H1 (cell line): ENCODE results near the gene DPEP2. TPM values are rescaled to one million over a fixed set of nuclear protein-coding genes. Genes with fewer than 3 reads are reported as not detected.

Experiments used
- BRCA1 ChIP-seq: IDR thresholded peaks from 2 replicates; pipeline ENCODE4 v1.6.1; 2012; ENCODE audit warnings: low read depth, low read length, improper control_type of control experiment
- CHD1 ChIP-seq: IDR thresholded peaks from 2 replicates; pipeline ENCODE4 v1.6.1; 2012; ENCODE audit warnings: low read depth, low read length, improper control_type of control experiment
- CREB1 ChIP-seq: IDR thresholded peaks from 2 replicates; pipeline ENCODE4 v1.6.1; 2012; ENCODE audit warnings: inconsistent platforms
- EGR1 ChIP-seq: IDR thresholded peaks from 2 replicates; pipeline ENCODE4 v1.6.1; 2011; ENCODE audit warnings: low read depth, low read length, borderline replicate concordance
- EP300 ChIP-seq, 2 experiments: IDR thresholded peaks; 1 replicate in 1 of 2; 2 replicates in 1 of 2; pipeline ENCODE4 v1.6.1; 2011 to 2012; ENCODE audit warnings: low read depth in 2 of 2, low read length in 2 of 2, mild to moderate bottlenecking in 2 of 2, borderline replicate concordance in 1 of 2, inconsistent platforms in 1 of 2, moderate library complexity in 1 of 2
- JUN ChIP-seq: IDR thresholded peaks from 2 replicates; pipeline ENCODE4 v1.6.1; 2011; ENCODE audit warnings: low read depth, mild to moderate bottlenecking, improper control_type of control experiment, low read length
- RAD21 ChIP-seq, 2 experiments: IDR thresholded peaks in 1 of 2; conservative IDR thresholded peaks in 1 of 2; 2 replicates each; pipeline ENCODE4 v1.6.1; 2011; ENCODE audit warnings: low read depth in 2 of 2, low read length in 2 of 2, improper control_type of control experiment in 1 of 2, inconsistent platforms in 1 of 2, mild to moderate bottlenecking in 1 of 2, moderate library complexity in 1 of 2
- SP1 ChIP-seq: IDR thresholded peaks from 2 replicates; pipeline ENCODE4 v1.6.1; 2011; ENCODE audit warnings: low read depth, low read length
- SP2 ChIP-seq: IDR thresholded peaks from 2 replicates; pipeline ENCODE4 v1.6.1; 2012; ENCODE audit warnings: mild to moderate bottlenecking, low read length, inconsistent platforms
- TAF7 ChIP-seq: optimal IDR thresholded peaks from 2 replicates; pipeline ENCODE3; 2011; ENCODE audit warnings: low read depth, mild to moderate bottlenecking, inconsistent platforms, low read length, moderate library complexity, borderline replicate concordance
- TCF12 ChIP-seq: IDR thresholded peaks from 2 replicates; pipeline ENCODE4 v1.6.1; 2011; ENCODE audit warnings: low read depth, mild to moderate bottlenecking, low read length
- polyA plus RNA-seq, 7 experiments: library from polyadenylated mRNA; depleted of rRNA in 3 of 7; stranded (reverse) in 5 of 7; unstranded in 2 of 7; fragments of >200 nt in 5 of 7; fragments of 200-250 nt in 2 of 7; gene quantifications; 1 replicate in 5 of 7; 2 replicates in 1 of 7; 4 replicates in 1 of 7; pipeline versions ENCODE4 v1.2.1 to v1.2.3, GENCODE V29; 2011 to 2013; ENCODE audit warnings: missing spikeins in 2 of 7, mixed read lengths in 2 of 7
- total RNA-seq: library from RNA; stranded (reverse); fragmentation: NEBNext Ultra II Directional; extraction: Animal tissue kit (Norgen Biotek cat#: 25700); gene quantifications from 2 replicates; pipeline ENCODE4 v1.2.1, GENCODE V29; 2021

The DPEP2 gene
- total and polyA plus RNA-seq, 2 of the 8 experiments (the other 6 are each of a cell fraction or from before 2014, with no cell fraction given): not detected

DNA sequence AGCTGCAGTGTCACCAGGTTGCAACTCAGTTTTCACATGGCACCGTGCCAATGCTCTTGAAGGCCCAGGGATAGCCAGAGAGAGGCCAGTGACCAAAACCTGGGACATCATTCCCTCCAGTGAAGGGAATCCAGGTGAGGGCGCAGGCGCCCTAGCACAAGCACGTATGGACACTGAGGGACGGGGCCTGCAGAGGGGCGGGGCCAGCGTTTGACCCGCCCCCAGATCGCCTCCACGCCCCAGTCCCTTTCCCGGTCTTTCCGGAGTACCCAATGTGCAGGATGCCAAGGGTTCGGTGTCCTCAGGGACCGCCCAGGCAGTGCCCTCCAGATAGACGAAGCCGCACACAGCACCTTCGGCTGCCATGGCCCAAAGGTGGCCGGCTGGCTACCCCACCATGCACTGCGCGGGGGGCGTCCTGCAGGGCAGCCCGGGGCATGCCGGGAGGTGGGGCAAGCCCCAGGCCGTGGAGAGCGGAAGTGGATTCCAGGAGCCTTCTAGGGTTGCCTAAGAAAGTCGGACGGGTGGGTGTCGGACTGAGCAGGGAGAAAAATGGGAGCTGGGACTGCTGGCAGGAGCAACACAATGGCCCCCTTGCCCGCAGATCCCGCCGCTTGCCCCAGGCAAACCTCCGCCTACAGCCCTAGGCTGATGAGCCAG, 35.5 kb downstream of the DPEP2 start (continued):
- TF ChIP-seq BRCA1 (no peak), SP1 (peak; percentile 63; the same call in 1 of the 2 replicates), TCF12 (no peak), RAD21 (IDR thresholded peaks at IDR 0.05 in 1 of 2, conservative IDR thresholded peaks at IDR 0.05 in 1 of 2; ENCODE audit: low read depth in 2 of 2, low read length in 2 of 2) (peak; percentile 51 to 56), EP300 (IDR thresholded peaks at IDR 0.05; ENCODE audit: borderline replicate concordance in 1 of 2, low read depth in 2 of 2, low read length in 2 of 2) (no peak), TAF7 (no peak), JUN (no peak), EGR1 (0 out of 2 replicates have a peak, but pooled peaks have one; percentile 8), SP2 (no peak), CHD1 (no peak), CREB1 (peak; percentile 20; the same call in 1 of the 2 replicates)
- TF ChIP-seq, all 59 proteins: peak for 6
